Activated CD8-positive, alpha-beta memory T cell treated with anti-CD3 and anti-CD28 coated beads for 48 hours (primary cell): ENCODE results near the gene ACOD1.
"Not testable (repeated sequence)": the region's sequence is repeated elsewhere in the genome, so short reads cannot be mapped to it uniquely, and the experiment has no call there.

ENCODE experiments used
- DNase-seq, 3 experiments: peaks; one replicate each; pipeline ENCODE4 v3.0.0-alpha.2; 2020; ENCODE audit warnings: low read depth in 2 of 3, low spot score in 2 of 3

Gene ACOD1

GRCh38 chr13:76950101-76950500 is 1.8 kb downstream of the ACOD1 start:
- DNase-seq: no peak

- DNase-seq: no peak
Measured at GRCh38 chr13:76953968-76954367, 5.7 kb downstream of the ACOD1 start.

- DNase-seq: no peak
Measured at GRCh38 chr13:76954538-76954937, 6.2 kb downstream of the ACOD1 start.

- no peak for DNase-seq
Measured at GRCh38 chr13:76955193-76955592, 6.9 kb downstream of the ACOD1 start.

- no peak for DNase-seq
Measured at GRCh38 chr13:76955661-76956060, 7.3 kb downstream of the ACOD1 start.

- no peak for DNase-seq
Measured at GRCh38 chr13:76958841-76959432, 10.6 kb downstream of the ACOD1 start.

- DNase-seq: not testable (repeated sequence)
Measured at GRCh38 chr13:76959734-76960133, 11.4 kb downstream of the ACOD1 start.

- no peak for DNase-seq
Measured at GRCh38 chr13:76965759-76966421, 17.6 kb downstream of the ACOD1 start.

GRCh38 chr13:76967031-76967430 is 18.7 kb downstream of the ACOD1 start:
- no peak for DNase-seq

GRCh38 chr13:76968041-76968440 is 19.7 kb downstream of the ACOD1 start:
- no peak for DNase-seq

GRCh38 chr13:76969488-76970365 is 21.4 kb downstream of the ACOD1 start:
- DNase-seq: no peak

GRCh38 chr13:76971215-76971614 is 22.9 kb downstream of the ACOD1 start:
- no peak for DNase-seq

GRCh38 chr13:76971851-76972829 is 23.8 kb downstream of the ACOD1 start:
- no peak for DNase-seq

- no peak for DNase-seq
Measured at GRCh38 chr13:76973920-76974617, 25.8 kb downstream of the ACOD1 start.

- DNase-seq: no peak
Measured at GRCh38 chr13:76974618-76974975, 26.3 kb downstream of the ACOD1 start.

- no peak for DNase-seq
Measured at GRCh38 chr13:76975863-76976262, 27.6 kb downstream of the ACOD1 start.

GRCh38 chr13:76976490-76976889 is 28.2 kb downstream of the ACOD1 start:
- DNase-seq: no peak

- DNase-seq: no peak
Measured at GRCh38 chr13:76976929-76977328, 28.6 kb downstream of the ACOD1 start.

- peak; percentile 60 to 95 (median 95) for DNase-seq
Measured at GRCh38 chr13:76980075-76980718, 31.9 kb downstream of the ACOD1 start.

GRCh38 chr13:76982061-76982460 is 33.8 kb downstream of the ACOD1 start:
- no peak for DNase-seq
